ENCODE measurements around the gene MCM3.

- no peak for TF ChIP-seq CTCF (IDR thresholded peaks at IDR 0.05)
- TF ChIP-seq POLR2A (IDR thresholded peaks at IDR 0.05): no peak
- no peak for TF ChIP-seq EP300 (IDR thresholded peaks at IDR 0.05)
Measured at GRCh38 chr6:52293067-52293466, 8.5 kb upstream of the MCM3 start.

Measured in tibial nerve (tissue), 4 donors.